Measurements from ENCODE around the gene TERF2IP. TPM values are rescaled to one million over a fixed set of nuclear protein-coding genes. Genes with fewer than 3 reads are reported as not detected.

The TERF2IP gene
- total and polyA plus RNA-seq, 9 of the 15 experiments (the other 6 are each of a cell fraction or from before 2014, with no cell fraction given) = 14.5 to 64.2 (median 47.0) TPM

DNA sequence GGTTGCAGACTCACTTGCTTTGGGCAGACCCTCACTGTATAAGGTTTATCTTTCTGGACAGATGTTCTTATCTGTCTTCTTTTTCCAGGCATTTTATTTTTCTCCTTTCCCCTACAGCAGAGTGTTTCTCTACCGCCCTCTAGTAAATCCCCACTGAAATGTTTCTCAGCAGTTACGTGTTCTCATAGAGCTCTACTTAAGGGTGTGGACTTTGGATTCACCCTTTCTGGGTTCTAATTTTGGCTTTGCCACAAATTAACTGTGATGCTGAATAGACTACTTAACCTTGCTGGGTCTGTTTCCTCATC is 26.4 kb upstream of the TERF2IP start (continued):
- TF ChIP-seq, protein P1, sequence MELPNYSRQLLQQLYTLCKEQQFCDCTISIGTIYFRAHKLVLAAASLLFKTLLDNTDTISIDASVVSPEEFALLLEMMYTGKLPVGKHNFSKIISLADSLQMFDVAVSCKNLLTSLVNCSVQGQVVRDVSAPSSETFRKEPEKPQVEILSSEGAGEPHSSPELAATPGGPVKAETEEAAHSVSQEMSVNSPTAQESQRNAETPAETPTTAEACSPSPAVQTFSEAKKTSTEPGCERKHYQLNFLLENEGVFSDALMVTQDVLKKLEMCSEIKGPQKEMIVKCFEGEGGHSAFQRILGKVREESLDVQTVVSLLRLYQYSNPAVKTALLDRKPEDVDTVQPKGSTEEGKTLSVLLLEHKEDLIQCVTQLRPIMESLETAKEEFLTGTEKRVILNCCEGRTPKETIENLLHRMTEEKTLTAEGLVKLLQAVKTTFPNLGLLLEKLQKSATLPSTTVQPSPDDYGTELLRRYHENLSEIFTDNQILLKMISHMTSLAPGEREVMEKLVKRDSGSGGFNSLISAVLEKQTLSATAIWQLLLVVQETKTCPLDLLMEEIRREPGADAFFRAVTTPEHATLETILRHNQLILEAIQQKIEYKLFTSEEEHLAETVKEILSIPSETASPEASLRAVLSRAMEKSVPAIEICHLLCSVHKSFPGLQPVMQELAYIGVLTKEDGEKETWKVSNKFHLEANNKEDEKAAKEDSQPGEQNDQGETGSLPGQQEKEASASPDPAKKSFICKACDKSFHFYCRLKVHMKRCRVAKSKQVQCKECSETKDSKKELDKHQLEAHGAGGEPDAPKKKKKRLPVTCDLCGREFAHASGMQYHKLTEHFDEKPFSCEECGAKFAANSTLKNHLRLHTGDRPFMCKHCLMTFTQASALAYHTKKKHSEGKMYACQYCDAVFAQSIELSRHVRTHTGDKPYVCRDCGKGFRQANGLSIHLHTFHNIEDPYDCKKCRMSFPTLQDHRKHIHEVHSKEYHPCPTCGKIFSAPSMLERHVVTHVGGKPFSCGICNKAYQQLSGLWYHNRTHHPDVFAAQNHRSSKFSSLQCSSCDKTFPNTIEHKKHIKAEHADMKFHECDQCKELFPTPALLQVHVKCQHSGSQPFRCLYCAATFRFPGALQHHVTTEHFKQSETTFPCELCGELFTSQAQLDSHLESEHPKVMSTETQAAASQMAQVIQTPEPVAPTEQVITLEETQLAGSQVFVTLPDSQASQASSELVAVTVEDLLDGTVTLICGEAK (IDR thresholded peaks at IDR 0.05) = no peak
- TF ChIP-seq, protein P1 (CRISPR knock-in tag; IDR thresholded peaks at IDR 0.05) = no peak
- TF ChIP-seq MYC (IDR thresholded peaks at IDR 0.05; ENCODE audit: low read depth, low read length) (peak; percentile 41), MYC (CRISPR knock-in tag; IDR thresholded peaks at IDR 0.05; ENCODE audit: borderline replicate concordance, low read depth) (no peak), RFX7 (CRISPR knock-in tag; IDR thresholded peaks at IDR 0.05) (no peak), SIN3A (IDR thresholded peaks at IDR 0.05; ENCODE audit: borderline replicate concordance in 2 of 2, control insufficient read depth in 1 of 2, low read depth in 2 of 2, low read length in 2 of 2) (no peak), HNRNPL (IDR thresholded peaks at IDR 0.05; ENCODE audit: low read depth, low read length) (no peak), EGR1 (conservative IDR thresholded peaks at IDR 0.05) (no peak), MYBL2 (IDR thresholded peaks at IDR 0.05; ENCODE audit: low read depth) (no peak), MYBL2 (CRISPR knock-in tag; IDR thresholded peaks at IDR 0.05; ENCODE audit: borderline replicate concordance) (no peak), TEAD1 (CRISPR knock-in tag; IDR thresholded peaks at IDR 0.05) (peak in 1 of 2 experiments; percentile 74; a peak in 1 of 4 replicates), PHF21A (IDR thresholded peaks at IDR 0.05; ENCODE audit: borderline replicate concordance, low read depth) (no peak), ZNF77 (CRISPR knock-in tag; IDR thresholded peaks at IDR 0.05) (no peak), ZNF274 (IDR thresholded peaks at IDR 0.05; ENCODE audit: borderline replicate concordance, low read depth, low read length) (no peak), ZBTB34 (CRISPR knock-in tag; IDR thresholded peaks at IDR 0.05) (no peak), ZEB2 (IDR thresholded peaks at IDR 0.05) (peak; percentile 30; the same call in 1 of the 2 replicates), XRCC5 (IDR thresholded peaks at IDR 0.05; ENCODE audit: low read depth, low read length) (no peak), FOXK2 (conservative IDR thresholded peaks at IDR 0.05 in 1 of 2, IDR thresholded peaks at IDR 0.05 in 1 of 2; ENCODE audit: low read depth in 2 of 2) (no peak; a peak in 1 of 4 replicates)
- TF ChIP-seq, protein P2, sequence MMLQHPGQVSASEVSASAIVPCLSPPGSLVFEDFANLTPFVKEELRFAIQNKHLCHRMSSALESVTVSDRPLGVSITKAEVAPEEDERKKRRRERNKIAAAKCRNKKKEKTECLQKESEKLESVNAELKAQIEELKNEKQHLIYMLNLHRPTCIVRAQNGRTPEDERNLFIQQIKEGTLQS (IDR thresholded peaks at IDR 0.05) = no peak; the same call in 1 of the 2 replicates
- TF ChIP-seq, protein P2 (CRISPR knock-in tag; conservative IDR thresholded peaks at IDR 0.05) = no peak

All from K562 (cell line).